Vagina (tissue), 2 donors: ENCODE results near the gene TNFRSF9. TPM values are rescaled to one million over a fixed set of nuclear protein-coding genes. Genes with fewer than 3 reads are reported as not detected.
"Not testable (repeated sequence)": the region's sequence is repeated elsewhere in the genome, so short reads cannot be mapped to it uniquely, and the experiment has no call there.

Experiments
- DNase-seq, 2 donors: peaks; one replicate each; pipeline ENCODE4 v3.0.0-alpha.2; 2017; ENCODE audit errors: extremely low spot score in 2 of 2
- H3K27ac ChIP-seq: fragments of 200-600 bp; sonication (generic); one replicate; pipeline ENCODE4 v1.5.1; 2019
- H3K27me3 ChIP-seq: fragments of 200-600 bp; sonication (generic); one replicate; pipeline ENCODE4 v1.5.1; 2019
- H3K36me3 ChIP-seq, 2 donors: fragments of 200-600 bp; sonication (generic); one replicate each; pipeline ENCODE4 v1.5.1; 2017 to 2019
- H3K4me1 ChIP-seq: fragments of 200-600 bp; sonication (generic); one replicate; pipeline ENCODE4 v1.5.1; 2019
- H3K4me3 ChIP-seq, 2 donors: fragments of 200-600 bp; sonication (generic); 1 replicate in 1 of 2; 2 replicates in 1 of 2; pipeline ENCODE4 v1.5.1; 2016 to 2019
- H3K9me3 ChIP-seq: fragments of 200-600 bp; sonication (generic); one replicate; pipeline ENCODE4 v1.5.1; 2019
- CTCF ChIP-seq, 3 experiments: fragments of 450-650 bp in 2 of 3; fragments of 200-600 bp in 1 of 3; sonication (generic) in 1 of 3; IDR thresholded peaks; one replicate each; pipeline ENCODE4 v1.5.1; 2017 to 2019; ENCODE audit warnings: antibody characterized with exemption in 3 of 3, mild to moderate bottlenecking in 2 of 3, moderate library complexity in 2 of 3
- POLR2A ChIP-seq, 2 donors: fragments of 450-650 bp; IDR thresholded peaks; one replicate each; pipeline ENCODE4 v1.6.1; 2017; ENCODE audit warnings: antibody characterized with exemption in 2 of 2, mild to moderate bottlenecking in 2 of 2, moderate library complexity in 2 of 2
- POLR2AphosphoS5 ChIP-seq, 2 donors: sonication (generic); formaldehyde crosslinking; IDR thresholded peaks; one replicate each; pipeline ENCODE4 v1.9.0; 2017; ENCODE audit warnings: antibody characterized with exemption in 2 of 2, mild to moderate bottlenecking in 2 of 2, low read depth in 1 of 2; ENCODE audit not compliant: insufficient read depth in 1 of 2
- intact Hi-C: fragments of 100-400 bp; cut with DNase I; formaldehyde crosslinking; loops from one replicate; pipeline ENCODE4 v1.15.1; 2023
- total RNA-seq: library from RNA; depleted of rRNA; stranded (reverse); fragments of >200 nt; gene quantifications from one replicate; pipeline ENCODE4 v1.2.3, GENCODE V29; 2016

TNFRSF9 gene
- total RNA-seq, 1 donor from 2014 or later = not detected

GRCh38 chr1:7922301-7922700, 18.3 kb downstream of the TNFRSF9 start:
- H3K4me1 ChIP-seq = no peaks in the 10 kb centered on the region
- TF ChIP-seq POLR2AphosphoS5 (IDR thresholded peaks at IDR 0.05; ENCODE audit: insufficient read depth in 1 of 2, low read depth in 1 of 2) = no peak
- no peak for TF ChIP-seq POLR2A (IDR thresholded peaks at IDR 0.05)
- no peak for TF ChIP-seq CTCF (IDR thresholded peaks at IDR 0.05)
- intact Hi-C loops = no loop called here
- no peaks in the 10 kb centered on the region for H3K36me3 ChIP-seq
- H3K27me3 ChIP-seq = no peaks in the 10 kb centered on the region
- H3K4me3 ChIP-seq = no peak overlapping the region
- no peaks in the 10 kb centered on the region for H3K9me3 ChIP-seq
- H3K27ac ChIP-seq = no peak overlapping the region
- DNase-seq = no peak

DNA sequence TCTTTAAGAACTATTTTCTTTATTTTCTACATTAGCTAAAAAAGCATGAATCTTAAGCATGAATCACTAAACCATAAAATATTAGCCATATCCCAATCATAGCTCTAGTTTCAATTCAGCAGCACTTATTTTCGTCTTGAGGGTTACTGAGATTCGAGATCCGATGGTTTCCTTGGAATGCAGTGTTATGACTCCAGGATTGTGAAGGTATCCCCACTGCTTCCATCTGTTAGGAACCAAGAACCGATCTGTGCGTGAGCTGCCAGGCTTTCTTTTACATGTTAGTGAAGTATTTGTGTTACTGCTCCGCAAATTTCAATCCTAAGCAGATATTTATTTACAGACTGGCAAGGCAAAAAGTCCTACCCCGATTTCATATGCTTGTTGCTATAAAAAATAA, 18.8 kb downstream of the TNFRSF9 start:
- H3K4me1 ChIP-seq = no peaks in the 10 kb centered on the region
- DNase-seq = no peak
- H3K9me3 ChIP-seq = no peaks in the 10 kb centered on the region
- H3K27ac ChIP-seq = no peak overlapping the region
- no peaks in the 10 kb centered on the region for H3K27me3 ChIP-seq
- H3K4me3 ChIP-seq = no peak overlapping the region
- intact Hi-C loops = no loop called here
- no peak for TF ChIP-seq POLR2A (IDR thresholded peaks at IDR 0.05)
- no peak for TF ChIP-seq POLR2AphosphoS5 (IDR thresholded peaks at IDR 0.05; ENCODE audit: insufficient read depth in 1 of 2, low read depth in 1 of 2)
- TF ChIP-seq CTCF (IDR thresholded peaks at IDR 0.05) = no peak
- no peaks in the 10 kb centered on the region for H3K36me3 ChIP-seq

GRCh38 chr1:7919880-7920279, 20.8 kb downstream of the TNFRSF9 start:
- Histone ChIP-seq H3K27me3 (no peaks in the 10 kb centered on the region), H3K36me3 (no peaks in the 10 kb centered on the region), H3K4me1 (no peaks in the 10 kb centered on the region), H3K4me3 (no peak overlapping the region), H3K9me3 (no peaks in the 10 kb centered on the region), H3K27ac (no peak overlapping the region)
- intact Hi-C loops = no loop called here
- no peak for TF ChIP-seq POLR2A (IDR thresholded peaks at IDR 0.05)
- no peak for TF ChIP-seq CTCF (IDR thresholded peaks at IDR 0.05)
- TF ChIP-seq POLR2AphosphoS5 (IDR thresholded peaks at IDR 0.05; ENCODE audit: insufficient read depth in 1 of 2, low read depth in 1 of 2) = no peak
- DNase-seq = no peak

DNA sequence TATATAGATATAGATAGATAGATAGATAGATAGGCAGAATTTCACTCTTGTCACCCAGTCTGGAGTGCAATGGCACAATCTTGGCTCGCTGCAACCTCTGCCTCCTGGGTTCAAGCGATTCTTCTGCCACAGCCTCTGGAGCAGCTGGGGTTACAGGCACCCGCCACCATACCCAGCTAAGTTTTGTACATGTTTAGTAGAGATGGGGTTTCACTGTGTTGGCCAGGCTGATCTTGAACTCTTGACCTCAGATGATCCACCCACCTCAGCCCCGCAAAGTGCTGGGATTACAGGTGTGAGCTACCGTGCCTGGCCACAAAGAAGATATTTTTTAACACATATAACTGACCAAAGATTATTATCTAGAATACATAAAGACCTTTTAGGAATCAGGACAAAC, 22.7 kb downstream of the TNFRSF9 start:
- H3K4me1 ChIP-seq, H3K27ac ChIP-seq, intact Hi-C loops, H3K36me3 ChIP-seq, H3K4me3 ChIP-seq, DNase-seq, H3K9me3 ChIP-seq, H3K27me3 ChIP-seq: not testable (repeated sequence)

DNA sequence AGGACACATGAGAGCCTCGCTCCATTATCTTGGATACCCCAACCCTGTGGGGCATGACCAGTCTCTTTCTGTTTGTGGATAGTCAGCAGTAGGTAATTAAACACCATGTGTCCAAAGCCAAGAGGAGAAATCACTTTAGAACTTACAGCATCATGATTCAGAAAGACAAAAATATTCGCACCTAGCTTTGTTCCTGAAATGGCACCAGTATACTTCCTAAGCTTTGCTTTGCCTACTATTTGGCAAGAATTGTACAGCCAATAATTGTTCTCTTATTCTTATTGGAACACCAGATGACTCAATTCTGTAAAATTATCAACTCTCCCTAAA, 24.2 kb downstream of the TNFRSF9 start:
- H3K4me1 ChIP-seq = no peaks in the 10 kb centered on the region
- no peak overlapping the region for H3K27ac ChIP-seq
- no peak for DNase-seq
- TF ChIP-seq CTCF (IDR thresholded peaks at IDR 0.05) (no peak), POLR2A (IDR thresholded peaks at IDR 0.05) (no peak), POLR2AphosphoS5 (IDR thresholded peaks at IDR 0.05; ENCODE audit: insufficient read depth in 1 of 2, low read depth in 1 of 2) (no peak)
- H3K4me3 ChIP-seq = no peak overlapping the region
- no peaks in the 10 kb centered on the region for H3K27me3 ChIP-seq
- intact Hi-C loops = no loop called here
- H3K36me3 ChIP-seq = no peaks in the 10 kb centered on the region
- H3K9me3 ChIP-seq = no peaks in the 10 kb centered on the region
